H1 (cell line): ENCODE measurements around the gene ADGB. TPM values are rescaled to one million over a fixed set of nuclear protein-coding genes. Genes with fewer than 3 reads are reported as not detected.

Source experiments
- CTCF ChIA-PET: fragments of 300-600 bp; sonication (Branson Sonifier 250); formaldehyde crosslinking; loops from one replicate; lab custom pipeline; 2021; ENCODE audit not compliant: partially characterized antibody; lab: Charles Lee
- POLR2A ChIA-PET: fragments of 300-600 bp; sonication (Branson Sonifier 250); formaldehyde crosslinking; loops from one replicate; lab custom pipeline; 2021; ENCODE audit warnings: inconsistent platforms; ENCODE audit not compliant: partially characterized antibody; lab: Charles Lee
- DNase-seq, 2 experiments: peaks; one replicate each; pipeline versions ENCODE4 v3.0.0 to v3.0.0-alpha.2; 2010 to 2022; ENCODE audit warnings: low spot score in 2 of 2, low read depth in 1 of 2, mixed read lengths in 1 of 2
- FAIRE-seq: peaks from 2 replicates; lab custom pipeline; 2011; peaks lifted over from hg19 to GRCh38; lab: Jason Lieb, UNC
- H2AFZ ChIP-seq: 2 replicates; pipeline ENCODE4 v1.8.1; 2012; ENCODE audit warnings: low read length, inconsistent platforms
- H2AK5ac ChIP-seq: 2 replicates; pipeline ENCODE4 v1.6.1; 2013; ENCODE audit warnings: low read depth, low read length
- H2BK120ac ChIP-seq: replicated peaks from 2 replicates; pipeline ENCODE3; 2013; ENCODE audit warnings: low read depth, low read length, inconsistent platforms
- H2BK12ac ChIP-seq: 2 replicates; pipeline ENCODE4 v1.6.1; 2013; ENCODE audit warnings: low read depth, low read length
- H2BK15ac ChIP-seq: 2 replicates; pipeline ENCODE4 v1.6.1; 2013; ENCODE audit warnings: low read length
- H2BK20ac ChIP-seq: 2 replicates; pipeline ENCODE4 v1.6.1; 2013; ENCODE audit warnings: low read length
- H2BK5ac ChIP-seq: 2 replicates; pipeline ENCODE4 v1.6.1; 2013; ENCODE audit warnings: low read depth, low read length
- H3K14ac ChIP-seq: 2 replicates; pipeline ENCODE4 v1.6.1; 2013; ENCODE audit warnings: inconsistent platforms; ENCODE audit not compliant: insufficient read length
- H3K18ac ChIP-seq: 2 replicates; pipeline ENCODE4 v1.6.1; 2013; ENCODE audit warnings: low read length; ENCODE audit errors: extremely low read depth
- H3K23ac ChIP-seq: 2 replicates; pipeline ENCODE4 v1.6.1; 2013; ENCODE audit warnings: inconsistent platforms; ENCODE audit not compliant: insufficient read length
- H3K23me2 ChIP-seq: 2 replicates; pipeline ENCODE4 v1.6.1; 2013; ENCODE audit warnings: low read depth, low read length
- H3K27ac ChIP-seq: 2 replicates; pipeline ENCODE4 v1.6.1; 2011; ENCODE audit warnings: low read depth, low read length, inconsistent platforms
- H3K27me3 ChIP-seq, 4 experiments: replicated peaks in 1 of 4; 1 replicate in 1 of 4; 2 replicates in 3 of 4; pipeline versions ENCODE4 v1.6.1 to v1.8.1; 2011 to 2013; ENCODE audit warnings: low read length in 3 of 4, mild to moderate bottlenecking in 3 of 4, inconsistent platforms in 2 of 4, mixed read lengths in 2 of 4, moderate library complexity in 1 of 4; ENCODE audit not compliant: control insufficient read depth in 3 of 4, insufficient read depth in 3 of 4; ENCODE audit errors: extremely low read depth in 1 of 4
- H3K36me3 ChIP-seq, 4 experiments: 2 replicates each; pipeline versions ENCODE4 v1.6.1 to v1.8.1; 2011 to 2013; ENCODE audit warnings: mild to moderate bottlenecking in 4 of 4, low read length in 3 of 4, moderate library complexity in 2 of 4, control low read depth in 1 of 4, inconsistent platforms in 1 of 4; ENCODE audit not compliant: insufficient read depth in 4 of 4, control insufficient read depth in 2 of 4
- H3K4ac ChIP-seq: replicated peaks from 2 replicates; pipeline ENCODE3; 2013; ENCODE audit warnings: low read length, low read depth, mixed read lengths, inconsistent platforms; ENCODE audit not compliant: insufficient read length
- H3K4me1 ChIP-seq, 4 experiments: replicated peaks in 1 of 4; 1 replicate in 1 of 4; 2 replicates in 3 of 4; pipeline versions ENCODE4 v1.6.1 to v1.8.1; 2011 to 2013; ENCODE audit warnings: low read length in 3 of 4, inconsistent platforms in 2 of 4, mixed read lengths in 1 of 4; ENCODE audit not compliant: insufficient read depth in 4 of 4, control insufficient read depth in 3 of 4
- H3K4me2 ChIP-seq, 2 experiments: 2 replicates each; pipeline versions ENCODE4 v1.6.1 to v1.8.1; 2011 to 2013; ENCODE audit warnings: low read depth in 2 of 2, low read length in 2 of 2, control low read depth in 1 of 2, inconsistent platforms in 1 of 2, mild to moderate bottlenecking in 1 of 2; ENCODE audit not compliant: insufficient read depth in 1 of 2
- H3K4me3 ChIP-seq, 4 experiments: fragments of 200-600, 300-600 bp in 1 of 4; sonication (generic), shearing (Covaris generic), sonication (Bioruptor Twin) in 1 of 4; 2 replicates each; pipeline versions ENCODE4 v1.5.1 to v1.8.1; 2011 to 2016; ENCODE audit warnings: low read length in 4 of 4, low read depth in 3 of 4, control low read depth in 2 of 4, inconsistent platforms in 2 of 4, mild to moderate bottlenecking in 2 of 4, mixed read lengths in 1 of 4, moderate library complexity in 1 of 4; ENCODE audit not compliant: insufficient read depth in 2 of 4; ENCODE audit errors: extremely low read depth in 1 of 4
- H3K56ac ChIP-seq: replicated peaks from 2 replicates; pipeline ENCODE3; 2013; ENCODE audit warnings: low read depth, mild to moderate bottlenecking, mixed read lengths, low read length, inconsistent platforms; ENCODE audit not compliant: insufficient read length
- H3K79me1 ChIP-seq: 2 replicates; pipeline ENCODE4 v1.6.1; 2013; ENCODE audit warnings: low read depth, low read length, control low read depth
- H3K79me2 ChIP-seq, 2 experiments: 2 replicates each; pipeline versions ENCODE4 v1.6.1 to v1.8.1; 2012 to 2013; ENCODE audit warnings: low read length in 2 of 2, mild to moderate bottlenecking in 2 of 2, inconsistent platforms in 1 of 2; ENCODE audit not compliant: insufficient read depth in 2 of 2, control insufficient read depth in 1 of 2
- H3K9ac ChIP-seq, 4 experiments: replicated peaks in 1 of 4; 1 replicate in 1 of 4; 2 replicates in 3 of 4; pipeline versions ENCODE4 v1.6.1 to v1.8.1; 2011 to 2013; ENCODE audit warnings: low read depth in 3 of 4, low read length in 3 of 4, control low read depth in 2 of 4, mild to moderate bottlenecking in 2 of 4, moderate library complexity in 2 of 4, inconsistent platforms in 1 of 4; ENCODE audit errors: extremely low read depth in 1 of 4
- H3K9me3 ChIP-seq, 2 experiments: 2 replicates each; pipeline versions ENCODE4 v1.6.1 to v1.8.1; 2012 to 2013; ENCODE audit warnings: mild to moderate bottlenecking in 2 of 2, moderate library complexity in 2 of 2, control low read depth in 1 of 2, inconsistent platforms in 1 of 2, low read depth in 1 of 2, low read length in 1 of 2, mixed read lengths in 1 of 2; ENCODE audit not compliant: insufficient read depth in 2 of 2
- H4K20me1 ChIP-seq, 2 experiments: replicated peaks in 1 of 2; 2 replicates each; pipeline versions ENCODE3 to v1.8.1; 2011 to 2013; ENCODE audit warnings: inconsistent platforms in 2 of 2, low read length in 2 of 2, mild to moderate bottlenecking in 1 of 2; ENCODE audit not compliant: insufficient read depth in 2 of 2, control insufficient read depth in 1 of 2
- H4K5ac ChIP-seq: 2 replicates; pipeline ENCODE4 v1.6.1; 2013; ENCODE audit warnings: low read length, low read depth, mixed read lengths, inconsistent platforms; ENCODE audit not compliant: insufficient read length
- H4K8ac ChIP-seq: 2 replicates; pipeline ENCODE4 v1.8.0; 2013; ENCODE audit warnings: mild to moderate bottlenecking, moderate library complexity, low read length, inconsistent platforms; ENCODE audit not compliant: insufficient read depth; ENCODE audit errors: extremely low read depth
- H4K91ac ChIP-seq: replicated peaks from 2 replicates; pipeline ENCODE3; 2013; ENCODE audit warnings: low read length, mixed read lengths, inconsistent platforms; ENCODE audit not compliant: insufficient read length
- EZH2 ChIP-seq: fragments of 200-600 bp; sonication (generic); IDR thresholded peaks from 2 replicates; pipeline ENCODE4 v1.7.1; 2012; ENCODE audit warnings: low read depth, mild to moderate bottlenecking, moderate library complexity, low read length, inconsistent platforms; ENCODE audit not compliant: severe bottlenecking
- WGBS, 2 experiments: shearing (Covaris generic) in 1 of 2; methylation state at CpG; one replicate each; pipeline versions ENCODE4 v1.1.6 to v1.1.7; 2013 to 2015; ENCODE audit warnings: low lambda C conversion rate in 2 of 2, mixed read lengths in 2 of 2, inconsistent platforms in 1 of 2, low coverage in 1 of 2, missing lambda C conversion rate in 1 of 2; ENCODE audit not compliant: insufficient replicate concordance in 2 of 2, insufficient coverage in 1 of 2, insufficient read length in 1 of 2; ENCODE audit errors: extremely low coverage in 1 of 2, missing lambda C conversion rate in 1 of 2; 5-methylcytosine and 5-hydroxymethylcytosine counted together
- polyA plus RNA-seq, 7 experiments: library from polyadenylated mRNA; depleted of rRNA in 3 of 7; stranded (reverse) in 5 of 7; unstranded in 2 of 7; fragments of >200 nt in 5 of 7; fragments of 200-250 nt in 2 of 7; gene quantifications; 1 replicate in 5 of 7; 2 replicates in 1 of 7; 4 replicates in 1 of 7; pipeline versions ENCODE4 v1.2.1 to v1.2.3, GENCODE V29; 2011 to 2013; ENCODE audit warnings: missing spikeins in 2 of 7, mixed read lengths in 2 of 7
- total RNA-seq: library from RNA; stranded (reverse); fragmentation: NEBNext Ultra II Directional; extraction: Animal tissue kit (Norgen Biotek cat#: 25700); gene quantifications from 2 replicates; pipeline ENCODE4 v1.2.1, GENCODE V29; 2021

ADGB gene
- total and polyA plus RNA-seq, 2 of the 8 experiments (the other 6 are each of a cell fraction or from before 2014, with no cell fraction given) = not detected

- no peak overlapping the region for H3K18ac ChIP-seq
- H3K9me3 ChIP-seq = no peaks in the 10 kb centered on the region
- H4K20me1 ChIP-seq = no peaks in the 10 kb centered on the region
- no peaks in the 10 kb centered on the region; the same call in 1 of the 2 replicates for H3K23me2 ChIP-seq
- ChIA-PET CTCF (no interaction called here), POLR2A (no interaction called here)
- H2BK12ac ChIP-seq = no peak overlapping the region
- 87% methylated on average over 3 of the region's 3 CpGs; no CpG with 5 or more reads in 1 of the 2 experiments for WGBS, 2 experiments
- H3K27me3 ChIP-seq = no peaks in the 10 kb centered on the region
- no peak overlapping the region for H3K27ac ChIP-seq
- DNase-seq (no peak), FAIRE-seq (no peak)
- no peak overlapping the region for H2BK5ac ChIP-seq
- no peak overlapping the region for H2BK20ac ChIP-seq
- H3K4me3 ChIP-seq = no peak overlapping the region
- H3K14ac ChIP-seq = no peak overlapping the region
- H3K4me2 ChIP-seq = no peak overlapping the region
- H3K79me1 ChIP-seq = no peaks in the 10 kb centered on the region
- H4K91ac ChIP-seq = no peak overlapping the region
- no peaks in the 10 kb centered on the region for H3K36me3 ChIP-seq
- no peak overlapping the region for H3K4ac ChIP-seq
- no peak overlapping the region for H2AK5ac ChIP-seq
- no peaks in the 10 kb centered on the region for H3K79me2 ChIP-seq
- no peak overlapping the region for H4K5ac ChIP-seq
- no peak overlapping the region for H4K8ac ChIP-seq
- H3K23ac ChIP-seq = no peak overlapping the region
- no peak overlapping the region for H3K56ac ChIP-seq
- no peak overlapping the region for H2AFZ ChIP-seq
- H3K4me1 ChIP-seq = peaks cover 0 to 2% (median 0%) of the 10 kb centered on the region in 4 experiments; a peak in 1 of 7 replicates
- no peak overlapping the region for H2BK15ac ChIP-seq
- TF ChIP-seq EZH2 = no peak
- no peak overlapping the region for H3K9ac ChIP-seq
- H2BK120ac ChIP-seq = no peak overlapping the region
These were observed 262.3 kb downstream of the ADGB start for GRCh38 chr6:146861029-146861563.
